T-cell (primary cell): Measurements from ENCODE around the gene PAQR5. TPM values are rescaled to one million over a fixed set of nuclear protein-coding genes. Genes with fewer than 3 reads are reported as not detected.
"Not testable (repeated sequence)": the region's sequence is repeated elsewhere in the genome, so short reads cannot be mapped to it uniquely, and the experiment has no call there.

ENCODE experiments used
- ATAC-seq, 4 experiments: fragments of 200-7000 bp in 3 of 4; fragments of 150-1000 bp in 1 of 4; cut with Tn5 transposase; replicated peaks in 1 of 4; 1 replicate in 3 of 4; 2 replicates in 1 of 4; pipeline ENCODE4 v1.10.0; 2021; ENCODE audit warnings: moderate library complexity in 3 of 4, mild to moderate bottlenecking in 2 of 4, moderate number of reproducible peaks in 1 of 4
- CTCF ChIA-PET, 2 donors: fragments of 300-600 bp; sonication (Branson Sonifier 250); formaldehyde crosslinking; loops; one replicate each; lab custom pipeline; 2022; ENCODE audit warnings: antibody characterized with exemption in 2 of 2; lab: Charles Lee
- POLR2A ChIA-PET, 2 donors: fragments of 300-600 bp; sonication (Branson Sonifier 250); formaldehyde crosslinking; loops; one replicate each; lab custom pipeline; 2022; ENCODE audit warnings: antibody characterized with exemption in 2 of 2; lab: Charles Lee
- DNase-seq, 35 experiments: peaks; one replicate each; pipeline versions ENCODE4 v3.0.0 to v3.0.0-alpha.2; 2013 to 2023
- H3K27ac ChIP-seq: one replicate; pipeline ENCODE4 v1.5.1; 2013; ENCODE audit warnings: low read length
- H3K27me3 ChIP-seq, 2 experiments: replicated peaks in 1 of 2; 1 replicate in 1 of 2; 2 replicates in 1 of 2; pipeline versions ENCODE4 v1.6.1 to v1.7.0; 2013; ENCODE audit warnings: low read length in 1 of 2, mixed read lengths in 1 of 2; ENCODE audit not compliant: control insufficient read depth in 2 of 2, insufficient read depth in 2 of 2; ENCODE audit errors: extremely low read depth in 1 of 2
- H3K36me3 ChIP-seq, 2 donors: 1 replicate in 1 of 2; 2 replicates in 1 of 2; pipeline versions ENCODE4 v1.6.1 to v1.7.0; 2013; ENCODE audit warnings: low read length in 1 of 2; ENCODE audit not compliant: control insufficient read depth in 2 of 2, insufficient read depth in 1 of 2; ENCODE audit errors: extremely low read depth in 1 of 2
- H3K4me1 ChIP-seq, 2 experiments: 1 replicate in 1 of 2; 2 replicates in 1 of 2; pipeline versions ENCODE4 v1.6.1 to v1.7.0; 2013; ENCODE audit warnings: low read length in 2 of 2, mixed read lengths in 1 of 2; ENCODE audit not compliant: insufficient read depth in 2 of 2, control insufficient read depth in 1 of 2; ENCODE audit errors: extremely low read depth in 1 of 2
- H3K4me3 ChIP-seq, 2 donors: 1 replicate in 1 of 2; 2 replicates in 1 of 2; pipeline versions ENCODE4 v1.5.1 to v1.7.0; 2013; ENCODE audit warnings: mild to moderate bottlenecking in 2 of 2, low read length in 1 of 2, moderate library complexity in 1 of 2; ENCODE audit not compliant: control insufficient read depth in 1 of 2; ENCODE audit errors: extremely low read depth in 1 of 2
- H3K9me3 ChIP-seq: 2 replicates; pipeline ENCODE4 v1.7.0; 2013
- H3K27ac Mint-ChIP-seq, 2 donors: one replicate each; pipeline ENCODE4 v1.8.0; 2020 to 2021; ENCODE audit warnings: mild to moderate bottlenecking in 2 of 2, mixed read lengths in 2 of 2
- H3K27me3 Mint-ChIP-seq, 2 donors: one replicate each; pipeline ENCODE4 v1.8.0; 2021 to 2022; ENCODE audit warnings: mixed read lengths in 2 of 2
- H3K36me3 Mint-ChIP-seq: one replicate; pipeline ENCODE4 v1.8.0; 2021; ENCODE audit warnings: mixed read lengths
- H3K4me1 Mint-ChIP-seq, 3 donors: one replicate each; pipeline ENCODE4 v1.8.0; 2020 to 2022; ENCODE audit warnings: mixed read lengths in 3 of 3, mild to moderate bottlenecking in 1 of 3
- H3K4me3 Mint-ChIP-seq, 3 donors: one replicate each; pipeline ENCODE4 v1.8.0; 2020 to 2022; ENCODE audit warnings: mild to moderate bottlenecking in 3 of 3, mixed read lengths in 3 of 3, moderate library complexity in 3 of 3
- H3K9me3 Mint-ChIP-seq, 3 donors: one replicate each; pipeline ENCODE4 v1.8.0; 2020 to 2022; ENCODE audit warnings: mixed read lengths in 3 of 3
- WGBS: methylation state at CpG from one replicate; pipeline ENCODE4 v1.1.5; 2013; ENCODE audit warnings: missing lambda C conversion rate; ENCODE audit not compliant: insufficient coverage; 5-methylcytosine and 5-hydroxymethylcytosine counted together
- total RNA-seq, 35 experiments: library from RNA in 6 of 35; stranded (reverse) in 6 of 35; fragments of 120-200 nt in 1 of 35; gene quantifications; one replicate each; pipeline versions ENCODE4 v1.2.1 to v1.2.4 and lab custom pipeline; 2013 to 2026

Gene PAQR5
- total RNA-seq, 5 donors from 2014 or later (not counting 1 experiment from before 2014, with no cell fraction given) = 0.03 to 0.07 (median 0.06) TPM; not detected in 2

DNA sequence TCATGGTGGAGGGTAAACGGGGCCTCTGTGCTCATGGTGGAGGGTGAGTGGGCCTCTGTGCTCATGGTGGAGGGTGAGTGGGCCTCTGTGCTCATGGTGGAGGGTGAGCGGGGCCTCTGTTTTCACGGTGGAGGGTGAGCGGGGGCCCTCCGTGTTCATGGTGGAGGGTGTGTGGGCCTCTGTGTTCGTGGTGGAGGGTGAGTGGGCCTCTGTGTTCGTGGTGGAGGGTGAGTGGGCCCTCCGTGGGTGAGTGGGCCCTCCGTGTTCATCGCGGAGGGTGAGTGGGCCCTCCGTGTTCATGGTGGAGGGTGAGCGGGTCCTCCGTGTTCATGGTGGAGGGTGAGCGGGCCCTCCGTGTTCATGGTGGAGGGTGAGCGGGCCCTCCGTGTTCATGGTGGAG is 85.4 kb downstream of the PAQR5 start:
- H3K36me3 ChIP-seq, H3K36me3 Mint-ChIP-seq, H3K9me3 Mint-ChIP-seq, H3K27ac Mint-ChIP-seq, H3K4me3 ChIP-seq, H3K4me1 Mint-ChIP-seq, DNase-seq, H3K9me3 ChIP-seq, H3K27me3 ChIP-seq, H3K4me1 ChIP-seq, POLR2A ChIA-PET, ATAC-seq, CTCF ChIA-PET, H3K27me3 Mint-ChIP-seq, H3K4me3 Mint-ChIP-seq, H3K27ac ChIP-seq: not testable (repeated sequence)
- 100% methylated on average over 1 of the region's 18 CpGs for WGBS

DNA sequence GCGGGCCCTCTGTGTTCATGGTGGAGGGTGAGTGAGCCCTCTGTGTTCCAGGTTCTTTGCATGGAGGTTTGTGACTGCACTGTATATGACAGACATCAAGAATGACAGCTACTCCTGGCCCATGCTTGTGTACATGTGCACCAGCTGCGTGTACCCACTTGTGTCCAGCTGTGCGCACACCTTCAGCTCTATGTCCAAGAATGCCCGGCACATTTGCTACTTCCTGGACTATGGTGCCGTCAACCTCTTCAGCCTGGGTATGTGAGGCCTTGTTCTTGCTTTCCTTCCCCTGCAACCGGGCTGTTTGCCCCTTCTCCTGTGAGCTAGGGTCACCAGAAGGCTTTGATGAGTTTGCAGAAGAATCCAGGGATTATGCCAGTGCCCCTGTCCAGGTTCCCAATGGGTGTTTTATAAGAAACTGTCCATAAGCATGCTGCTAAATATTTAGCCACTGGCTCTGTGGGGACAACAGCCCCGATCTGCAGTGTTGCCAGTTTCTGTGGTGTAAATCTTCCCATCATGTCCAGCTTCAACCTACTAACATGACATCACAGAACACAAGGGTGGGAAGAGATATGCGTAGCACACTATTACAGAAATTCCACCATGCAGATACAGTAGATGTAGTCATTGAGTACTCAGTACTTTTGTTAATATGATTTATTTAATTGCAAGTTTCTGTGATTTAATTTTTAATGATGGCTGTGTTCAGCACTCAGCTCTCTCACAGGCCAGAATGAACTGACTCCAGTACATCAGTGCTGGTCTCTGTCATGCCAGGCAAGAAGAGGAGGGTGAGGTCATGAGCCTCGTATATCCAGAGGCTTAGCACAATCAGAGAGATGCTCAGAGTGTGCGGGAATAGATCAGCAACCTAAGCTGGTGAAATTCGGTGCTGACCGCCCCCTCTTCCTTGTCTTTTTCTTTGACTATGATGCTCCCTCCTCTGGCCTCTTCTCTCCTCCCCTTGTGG is 86.2 kb downstream of the PAQR5 start:
- no peak overlapping the region for H3K27ac ChIP-seq
- H3K4me1 Mint-ChIP-seq = no peaks in the 10 kb centered on the region
- no peaks in the 10 kb centered on the region for H3K36me3 ChIP-seq
- H3K9me3 ChIP-seq = no peaks in the 10 kb centered on the region
- H3K4me3 ChIP-seq = no peak overlapping the region
- H3K27ac Mint-ChIP-seq = no peak overlapping the region
- no peaks in the 10 kb centered on the region for H3K9me3 Mint-ChIP-seq
- H3K4me3 Mint-ChIP-seq = no peak overlapping the region
- ChIA-PET CTCF (no interaction called here), POLR2A (no interaction called here)
- 91% methylated on average over 9 of the region's 12 CpGs for WGBS
- peaks cover 0 to 4% of the 10 kb centered on the region in 2 experiments for H3K27me3 ChIP-seq
- no peaks in the 10 kb centered on the region for H3K36me3 Mint-ChIP-seq
- no peak for DNase-seq
- H3K4me1 ChIP-seq = no peaks in the 10 kb centered on the region
- peaks cover 0 to 3% of the 10 kb centered on the region in 2 donors for H3K27me3 Mint-ChIP-seq
- ATAC-seq = no peak

DNA sequence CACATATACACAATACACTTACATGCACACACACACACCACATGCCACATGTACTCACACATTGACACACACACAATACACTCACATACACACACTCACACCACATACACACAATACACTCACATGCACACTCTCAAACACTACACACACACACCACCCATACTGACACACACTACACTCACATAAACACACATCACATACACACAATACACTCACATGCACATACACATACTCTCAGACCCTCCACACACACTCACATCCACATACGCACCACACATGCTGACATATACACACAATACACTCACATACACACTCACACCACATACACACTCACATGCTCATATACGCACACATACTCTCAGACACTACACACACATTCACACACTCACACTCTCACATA is 87.1 kb downstream of the PAQR5 start:
- Histone ChIP-seq H3K4me3 (no peak overlapping the region), H3K36me3 (no peaks in the 10 kb centered on the region), H3K4me1 (no peaks in the 10 kb centered on the region), H3K9me3 (no peaks in the 10 kb centered on the region), H3K27me3 (peaks cover 0 to 3% of the 10 kb centered on the region in 2 experiments), H3K27ac (no peak overlapping the region)
- no peak for ATAC-seq
- Mint-ChIP-seq H3K27me3 (peaks cover 0 to 3% of the 10 kb centered on the region in 2 donors), H3K36me3 (no peaks in the 10 kb centered on the region), H3K4me3 (no peak overlapping the region), H3K4me1 (no peaks in the 10 kb centered on the region), H3K9me3 (no peaks in the 10 kb centered on the region), H3K27ac (no peak overlapping the region)
- ChIA-PET CTCF (no interaction called here), POLR2A (no interaction called here)
- 94% methylated on average over 2 of the region's 2 CpGs for WGBS
- DNase-seq = no peak

DNA sequence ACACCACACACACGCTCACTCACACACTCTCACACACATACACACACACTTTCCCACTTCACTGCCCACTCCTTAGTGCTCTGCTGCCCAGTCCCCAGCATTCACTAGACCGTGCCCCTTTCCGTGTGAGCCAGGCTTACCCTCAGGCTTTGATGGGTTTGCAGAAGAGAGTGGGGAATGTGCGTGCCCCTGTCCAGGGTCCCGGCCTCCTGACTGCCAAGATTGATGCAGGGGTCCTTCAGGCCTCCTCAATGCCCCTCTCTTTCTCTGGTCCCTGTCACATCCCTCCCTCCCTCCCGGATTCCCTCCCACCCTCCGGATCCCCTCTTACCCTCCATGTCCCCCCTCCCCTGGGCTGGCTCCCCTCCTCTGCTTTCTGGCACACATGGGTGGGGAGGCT is 87.6 kb downstream of the PAQR5 start:
- no peak overlapping the region for H3K27ac Mint-ChIP-seq
- H3K9me3 ChIP-seq = no peaks in the 10 kb centered on the region
- POLR2A ChIA-PET = no interaction called here
- H3K27ac ChIP-seq = no peak overlapping the region
- H3K27me3 Mint-ChIP-seq = peaks cover 0 to 3% of the 10 kb centered on the region in 2 donors
- DNase-seq = no peak
- H3K4me1 Mint-ChIP-seq = no peaks in the 10 kb centered on the region
- peaks cover 0 to 3% of the 10 kb centered on the region in 2 experiments for H3K27me3 ChIP-seq
- no peaks in the 10 kb centered on the region for H3K36me3 Mint-ChIP-seq
- no peak overlapping the region for H3K4me3 Mint-ChIP-seq
- no peaks in the 10 kb centered on the region for H3K9me3 Mint-ChIP-seq
- H3K36me3 ChIP-seq = no peaks in the 10 kb centered on the region
- no peaks in the 10 kb centered on the region for H3K4me1 ChIP-seq
- no peak overlapping the region for H3K4me3 ChIP-seq
- CTCF ChIA-PET = no interaction called here
- 89% methylated on average over 1 of the region's 7 CpGs for WGBS
- ATAC-seq = no peak

DNA sequence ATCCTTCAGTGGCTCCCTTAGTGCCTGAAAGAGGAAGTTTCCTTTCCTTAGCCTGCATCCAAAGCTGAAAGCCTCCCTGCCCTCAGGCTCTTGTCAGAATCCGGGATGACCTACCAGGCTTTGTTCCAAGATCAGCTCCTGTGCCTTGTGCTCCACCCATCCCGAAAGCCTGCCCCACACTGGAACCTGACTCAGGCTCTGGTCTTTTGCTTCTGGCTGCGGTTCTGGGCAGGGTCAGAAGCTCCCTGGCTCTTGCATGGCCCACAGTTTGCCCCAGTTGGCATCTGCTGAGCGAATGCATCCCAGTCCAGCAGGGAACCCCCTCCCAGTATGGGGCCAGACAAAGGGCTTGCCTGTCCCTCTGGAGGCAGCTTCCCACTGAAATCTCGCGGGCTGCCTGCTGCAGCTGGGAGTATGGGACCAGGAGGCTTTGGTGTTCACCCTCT is 89.6 kb downstream of the PAQR5 start:
- peaks cover 0 to 1% of the 10 kb centered on the region in 2 donors for H3K27me3 Mint-ChIP-seq
- Histone ChIP-seq H3K9me3 (no peaks in the 10 kb centered on the region), H3K4me3 (no peak overlapping the region), H3K4me1 (no peaks in the 10 kb centered on the region), H3K36me3 (no peaks in the 10 kb centered on the region), H3K27ac (no peak overlapping the region), H3K27me3 (peaks cover 0 to 7% of the 10 kb centered on the region in 2 experiments)
- WGBS = 85% methylated on average over 5 of the region's 6 CpGs
- no peaks in the 10 kb centered on the region for H3K36me3 Mint-ChIP-seq
- DNase-seq (no peak), ATAC-seq (no peak)
- no peak overlapping the region for H3K4me3 Mint-ChIP-seq
- H3K4me1 Mint-ChIP-seq = no peaks in the 10 kb centered on the region
- CTCF ChIA-PET = no interaction called here
- no peak overlapping the region for H3K27ac Mint-ChIP-seq
- POLR2A ChIA-PET = no interaction called here
- no peaks in the 10 kb centered on the region for H3K9me3 Mint-ChIP-seq

DNA sequence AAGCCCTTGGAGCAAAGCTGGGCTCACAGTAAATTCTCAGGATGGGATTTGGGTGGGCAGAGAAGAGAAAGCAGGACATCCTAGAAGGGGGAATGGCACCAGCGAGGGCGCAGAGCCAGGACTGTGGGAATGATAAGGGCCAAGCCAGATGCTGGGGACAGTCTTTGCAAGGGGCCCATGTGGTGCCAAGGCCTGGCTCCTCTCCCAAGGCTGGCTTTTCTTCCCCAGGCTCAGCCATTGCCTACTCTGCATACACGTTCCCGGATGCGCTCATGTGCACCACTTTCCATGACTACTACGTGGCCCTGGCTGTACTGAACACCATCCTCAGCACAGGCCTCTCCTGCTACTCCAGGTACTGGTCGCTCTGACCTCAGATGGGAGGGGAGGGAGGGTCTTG is 90.7 kb downstream of the PAQR5 start:
- H3K27ac Mint-ChIP-seq = no peak overlapping the region
- no peaks in the 10 kb centered on the region for H3K36me3 ChIP-seq
- H3K9me3 ChIP-seq = no peaks in the 10 kb centered on the region
- H3K4me3 Mint-ChIP-seq = no peak overlapping the region
- H3K4me1 Mint-ChIP-seq = peaks cover 2% of the 10 kb centered on the region in 3 donors
- no peak overlapping the region for H3K4me3 ChIP-seq
- no peak for ATAC-seq
- POLR2A ChIA-PET = no interaction called here
- peaks cover 0 to 2% of the 10 kb centered on the region in 2 experiments for H3K4me1 ChIP-seq
- H3K27ac ChIP-seq = no peak overlapping the region
- peaks cover 0 to 12% of the 10 kb centered on the region in 2 experiments for H3K27me3 ChIP-seq
- no peak for DNase-seq
- CTCF ChIA-PET = no interaction called here
- H3K27me3 Mint-ChIP-seq = peaks cover 0 to 1% of the 10 kb centered on the region in 2 donors
- no peaks in the 10 kb centered on the region for H3K9me3 Mint-ChIP-seq
- H3K36me3 Mint-ChIP-seq = no peaks in the 10 kb centered on the region
- 97% methylated on average over 5 of the region's 7 CpGs for WGBS
